Suprapubic skin (tissue), 3 donors: ENCODE data around the gene ALDOC.

Experiments used
- CTCF ChIP-seq, 2 donors: fragments of 200-600 bp in 1 of 2; fragments of 450-650 bp in 1 of 2; sonication (generic) in 1 of 2; IDR thresholded peaks; one replicate each; pipeline ENCODE4 v1.5.1; 2016 to 2019; ENCODE audit warnings: antibody characterized with exemption in 2 of 2, mild to moderate bottlenecking in 1 of 2, moderate library complexity in 1 of 2
- POLR2A ChIP-seq, 2 donors: fragments of 450-650 bp; IDR thresholded peaks; one replicate each; pipeline ENCODE4 v1.6.1; 2017; ENCODE audit warnings: antibody characterized with exemption in 2 of 2, mild to moderate bottlenecking in 2 of 2, moderate library complexity in 2 of 2

GRCh38 chr17:28544402-28545140 is 32.1 kb downstream of the ALDOC start:
- TF ChIP-seq CTCF (IDR thresholded peaks at IDR 0.05) (no peak), POLR2A (IDR thresholded peaks at IDR 0.05) (no peak)
